Subcutaneous abdominal adipose tissue (tissue), 5 donors: ENCODE data around the gene FAM13B.
"Not testable (repeated sequence)": the region's sequence is repeated elsewhere in the genome, so short reads cannot be mapped to it uniquely, and the experiment has no call there.

Experiments used
- H3K27ac ChIP-seq: one replicate; pipeline ENCODE4 v1.7.0; 2013; ENCODE audit warnings: low read depth, mild to moderate bottlenecking, inconsistent platforms, low read length, moderate library complexity
- H3K27me3 ChIP-seq, 5 donors: one replicate each; pipeline ENCODE4 v1.7.0; 2013; ENCODE audit warnings: low read length in 5 of 5, inconsistent platforms in 1 of 5; ENCODE audit not compliant: control insufficient read depth in 5 of 5, insufficient read depth in 4 of 5
- H3K36me3 ChIP-seq, 5 donors: one replicate each; pipeline ENCODE4 v1.7.0; 2013; ENCODE audit warnings: low read length in 5 of 5; ENCODE audit not compliant: control insufficient read depth in 5 of 5, insufficient read depth in 5 of 5
- H3K4me1 ChIP-seq, 5 donors: one replicate each; pipeline ENCODE4 v1.7.0; 2013; ENCODE audit warnings: low read length in 5 of 5, mild to moderate bottlenecking in 3 of 5, moderate library complexity in 1 of 5; ENCODE audit not compliant: control insufficient read depth in 5 of 5, insufficient read depth in 5 of 5
- H3K4me3 ChIP-seq, 5 donors: one replicate each; pipeline ENCODE4 v1.7.0; 2013; ENCODE audit warnings: low read length in 5 of 5, low read depth in 1 of 5
- H3K9ac ChIP-seq, 5 donors: one replicate each; pipeline ENCODE4 v1.7.0; 2013; ENCODE audit warnings: low read length in 5 of 5, mild to moderate bottlenecking in 4 of 5, moderate library complexity in 3 of 5
- H3K9me3 ChIP-seq, 5 donors: one replicate each; pipeline ENCODE4 v1.7.0; 2013; ENCODE audit warnings: low read length in 5 of 5; ENCODE audit not compliant: control insufficient read depth in 5 of 5
- donor health status: healthy.
- donor health status: healthy.
- donor health status: healthy.
- donor health status: healthy.
- donor health status: healthy.

The FAM13B gene

DNA sequence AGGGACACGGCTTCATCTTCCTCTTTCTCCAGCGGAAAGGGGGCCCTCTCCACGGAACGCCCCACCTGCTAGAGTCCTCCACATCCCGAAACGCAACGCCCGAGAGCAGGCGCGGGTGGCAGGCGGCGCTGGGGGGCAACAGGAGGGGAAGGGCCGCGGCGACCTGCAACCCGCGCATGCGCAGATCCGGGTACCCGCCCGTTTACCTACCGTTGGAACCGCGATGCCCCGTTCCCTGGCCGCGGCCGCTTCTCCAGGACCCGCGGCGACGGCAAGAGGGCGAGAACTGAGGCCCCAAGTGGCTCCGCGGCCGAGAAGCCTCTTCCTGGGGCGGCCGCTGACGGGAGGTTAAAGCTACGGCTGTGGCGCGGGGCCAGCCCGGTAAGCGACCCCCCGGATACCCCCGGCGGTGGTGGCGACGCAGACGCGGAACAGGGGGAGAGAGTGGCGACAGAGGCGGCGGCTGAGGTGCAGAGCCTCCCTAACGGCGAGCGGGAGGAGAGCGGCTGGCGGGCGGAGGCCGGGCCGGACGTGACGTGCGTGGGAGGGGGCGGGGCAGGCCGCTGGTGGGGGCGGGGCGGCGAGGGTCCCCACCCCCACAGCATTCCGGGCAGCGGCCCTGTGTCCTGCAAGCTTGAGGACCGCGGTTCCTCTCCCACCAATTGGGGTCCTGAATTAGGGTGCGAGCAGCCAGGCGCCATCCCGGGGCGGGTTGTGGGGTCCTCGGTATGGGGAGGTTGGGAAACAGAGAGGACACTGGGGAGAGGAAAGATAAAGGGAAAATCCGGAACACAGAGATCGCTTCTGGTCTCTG, at the start of gene FAM13B:
Gene FAM13B (minus strand): TSS at position 508 of the 814 bp plus-strand sequence. CDS start 13,968 bp downstream, outside the sequence.
- Histone ChIP-seq H3K27ac (peak within 1 kb of the TSS; percentile 95), H3K4me3 (peak within 1 kb of the TSS; percentile 82 to 97 (median 94)), H3K9me3 (no peaks in the 10 kb centered on the region), H3K36me3 (no peaks in the 10 kb centered on the region), H3K27me3 (no peaks in the 10 kb centered on the region), H3K9ac (peak within 1 kb of the TSS; percentile 87 to 99 (median 97)), H3K4me1 (peaks cover 7 to 38% (median 25%) of the 10 kb centered on the region in 5 donors)

DNA sequence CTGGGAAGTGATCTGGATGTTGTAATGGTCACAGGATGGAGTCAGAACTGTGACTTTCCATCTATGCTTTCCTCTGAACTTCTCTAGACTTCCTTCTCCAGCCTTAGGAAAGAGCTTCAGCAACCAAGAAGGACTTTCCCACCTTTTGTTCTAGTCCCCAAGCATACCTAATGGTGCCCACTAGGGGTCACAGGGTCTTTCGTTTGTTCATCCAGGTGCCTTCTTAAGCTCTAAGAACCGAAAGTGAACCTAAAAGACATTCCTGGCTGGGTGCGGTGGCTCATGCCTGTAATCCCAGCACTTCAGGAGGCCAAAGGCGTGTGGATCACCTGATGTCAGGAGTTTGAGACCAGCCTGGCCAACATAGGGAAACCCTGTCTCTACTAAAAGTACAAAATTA, 49.2 kb upstream of the FAM13B start:
- Histone ChIP-seq H3K4me1 (peaks cover 0 to 4% (median 0%) of the 10 kb centered on the region in 5 donors), H3K9ac (peak overlapping the region in 1 of 5 donors; percentile 30), H3K27ac (no peak overlapping the region), H3K27me3 (no peaks in the 10 kb centered on the region), H3K36me3 (no peaks in the 10 kb centered on the region), H3K9me3 (no peaks in the 10 kb centered on the region), H3K4me3 (no peak overlapping the region)

- H3K4me3 ChIP-seq, result no peak overlapping the region
- no peaks in the 10 kb centered on the region for H3K27me3 ChIP-seq
- no peaks in the 10 kb centered on the region for H3K9me3 ChIP-seq
- no peak overlapping the region for H3K9ac ChIP-seq
- peaks cover 0 to 4% (median 0%) of the 10 kb centered on the region in 5 donors for H3K4me1 ChIP-seq
- no peak overlapping the region for H3K27ac ChIP-seq
- H3K36me3 ChIP-seq, result no peaks in the 10 kb centered on the region
Observed at GRCh38 chr5:138078006-138078643, 45.2 kb upstream of the FAM13B start.

GRCh38 chr5:138077064-138077696, 44.3 kb upstream of the FAM13B start:
- H3K9ac ChIP-seq, result no peak overlapping the region
- H3K4me1 ChIP-seq, result peaks cover 0 to 4% (median 0%) of the 10 kb centered on the region in 5 donors
- no peaks in the 10 kb centered on the region for H3K27me3 ChIP-seq
- no peak overlapping the region for H3K4me3 ChIP-seq
- no peak overlapping the region for H3K27ac ChIP-seq
- H3K36me3 ChIP-seq, result no peaks in the 10 kb centered on the region
- no peaks in the 10 kb centered on the region for H3K9me3 ChIP-seq

DNA sequence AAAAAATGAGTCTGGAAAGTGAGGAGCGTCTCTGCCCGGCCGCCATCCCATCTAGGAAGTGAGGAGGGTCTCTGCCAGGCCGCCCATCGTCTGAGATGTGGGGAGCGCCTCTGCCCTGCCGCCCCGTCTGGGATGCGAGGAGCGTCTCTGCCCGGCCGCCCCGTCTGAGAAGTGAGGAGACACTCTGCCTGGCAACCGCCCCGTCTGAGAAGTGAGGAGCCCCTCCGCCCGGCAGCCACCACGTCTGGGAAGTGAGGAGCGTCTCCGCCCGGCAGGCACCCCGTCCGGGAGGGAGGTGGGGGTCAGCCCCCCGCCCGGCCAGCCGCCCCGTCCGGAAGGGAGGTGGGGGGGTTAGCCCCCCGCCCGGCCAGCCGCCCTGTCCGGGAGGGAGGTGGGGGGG, 37.1 kb upstream of the FAM13B start:
- H3K9ac ChIP-seq, result not testable (repeated sequence)

GRCh38 chr5:138068742-138069600, 36.1 kb upstream of the FAM13B start:
- H3K9ac ChIP-seq, result no peak overlapping the region
- no peaks in the 10 kb centered on the region for H3K9me3 ChIP-seq
- peaks cover 0 to 10% (median 0%) of the 10 kb centered on the region in 5 donors for H3K4me1 ChIP-seq
- no peak overlapping the region for H3K27ac ChIP-seq
- H3K4me3 ChIP-seq, result no peak overlapping the region
- H3K36me3 ChIP-seq, result no peaks in the 10 kb centered on the region
- peaks cover 0 to 4% (median 0%) of the 10 kb centered on the region in 5 donors for H3K27me3 ChIP-seq

More for the DNA sequence above, 37.1 kb upstream of the FAM13B start:
- H3K27ac ChIP-seq, H3K4me3 ChIP-seq, H3K27me3 ChIP-seq, H3K9me3 ChIP-seq, H3K4me1 ChIP-seq, H3K36me3 ChIP-seq: not testable (repeated sequence)

- Histone ChIP-seq H3K9me3 (no peaks in the 10 kb centered on the region), H3K4me3 (no peak overlapping the region), H3K36me3 (no peaks in the 10 kb centered on the region), H3K27ac (no peak overlapping the region), H3K9ac (no peak overlapping the region), H3K27me3 (peaks cover 0 to 4% (median 0%) of the 10 kb centered on the region in 5 donors), H3K4me1 (peaks cover 0 to 10% (median 0%) of the 10 kb centered on the region in 5 donors)
Observed at GRCh38 chr5:138067945-138068344, 35.1 kb upstream of the FAM13B start.

DNA sequence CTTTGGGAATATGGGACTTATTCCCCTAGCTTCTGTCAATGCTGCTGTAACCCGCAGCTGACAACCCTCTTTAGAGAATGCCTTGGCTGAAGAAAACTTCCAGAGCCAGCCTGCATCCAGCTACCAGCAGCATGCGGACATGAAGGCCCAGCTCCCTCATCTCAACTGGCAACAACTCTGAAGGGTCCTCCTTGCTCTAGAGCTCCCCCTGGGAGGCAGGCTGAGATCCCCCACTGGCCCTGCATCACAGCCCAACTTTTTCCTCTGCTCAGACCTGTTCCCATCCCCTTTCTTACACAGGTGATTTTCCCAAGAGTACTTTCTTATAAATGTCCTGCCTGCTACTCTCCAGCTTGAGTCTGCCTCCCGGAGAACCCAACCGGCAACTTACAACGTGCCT, 32.2 kb upstream of the FAM13B start:
- no peaks in the 10 kb centered on the region for H3K9me3 ChIP-seq
- H3K4me1 ChIP-seq, result peaks cover 0 to 10% (median 0%) of the 10 kb centered on the region in 5 donors
- H3K9ac ChIP-seq, result no peak overlapping the region
- H3K4me3 ChIP-seq, result no peak overlapping the region
- no peaks in the 10 kb centered on the region for H3K36me3 ChIP-seq
- no peaks in the 10 kb centered on the region for H3K27me3 ChIP-seq
- no peak overlapping the region for H3K27ac ChIP-seq

DNA sequence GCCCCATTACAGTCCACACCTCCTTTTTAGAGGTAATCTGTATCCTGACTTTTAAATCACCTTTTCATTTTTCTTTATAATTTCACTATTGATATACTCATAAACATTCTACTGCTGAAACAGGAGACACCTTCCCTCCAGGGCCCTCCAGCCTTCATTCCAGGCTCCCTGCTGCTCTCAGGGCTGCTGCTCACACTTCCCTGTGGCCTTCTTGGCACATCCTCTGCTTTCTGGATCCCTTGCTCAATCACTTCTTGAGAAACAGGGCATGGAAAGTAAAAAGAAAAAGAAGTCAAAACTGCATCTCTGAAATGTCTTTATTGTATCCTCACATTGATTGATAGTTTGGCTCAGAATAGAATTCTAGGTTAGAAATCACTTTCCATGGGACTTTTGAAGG, 31.6 kb upstream of the FAM13B start:
- H3K36me3 ChIP-seq, result no peaks in the 10 kb centered on the region
- no peak overlapping the region for H3K27ac ChIP-seq
- H3K4me3 ChIP-seq, result no peak overlapping the region
- peaks cover 0 to 10% (median 0%) of the 10 kb centered on the region in 5 donors for H3K4me1 ChIP-seq
- H3K27me3 ChIP-seq, result no peaks in the 10 kb centered on the region
- H3K9ac ChIP-seq, result no peak overlapping the region
- H3K9me3 ChIP-seq, result no peaks in the 10 kb centered on the region
